Forelimb muscle (tissue), 1 donor: ENCODE measurements around the gene ELAC1. TPM values are rescaled to one million over a fixed set of nuclear protein-coding genes. Genes with fewer than 3 reads are reported as not detected.
A peak's percentile ranks its signal among the peaks of the same experiment; 100 is the strongest.
"Not testable (repeated sequence)": the region's sequence is repeated elsewhere in the genome, so short reads cannot be mapped to it uniquely, and the experiment has no call there.

Source experiments
- DNase-seq: peaks from one replicate; pipeline ENCODE4 v3.0.0-alpha.2; 2013; ENCODE audit warnings: low read depth
- polyA plus RNA-seq: library from polyadenylated mRNA; unstranded; fragments of 120-200 nt; gene quantifications from one replicate; pipeline ENCODE4 v1.2.1, GENCODE V29; 2013; ENCODE audit not compliant: insufficient read length

Gene ELAC1
- polyA plus RNA-seq = 6.4 TPM

- peak; percentile 26 for DNase-seq
Measured at GRCh38 chr18:50967714-50968661, at the start of gene ELAC1. TSS of gene ELAC1 (plus strand) at chr18:50968040. CDS start at chr18:50974405, 6,365 bp downstream.

- DNase-seq = no peak
Measured at GRCh38 chr18:50918153-50918552, 49.7 kb upstream of the ELAC1 start.

GRCh38 chr18:50924372-50924771 lies 43.5 kb upstream of the ELAC1 start:
- DNase-seq = no peak

GRCh38 chr18:50926521-50926920 lies 41.3 kb upstream of the ELAC1 start:
- DNase-seq = no peak

- DNase-seq = no peak
Measured at GRCh38 chr18:50928551-50928950, 39.3 kb upstream of the ELAC1 start.

- DNase-seq = no peak
Measured at GRCh38 chr18:50933684-50934083, 34.2 kb upstream of the ELAC1 start.

- no peak for DNase-seq
Measured at GRCh38 chr18:50934545-50935211, 33.2 kb upstream of the ELAC1 start.

- no peak for DNase-seq
Measured at GRCh38 chr18:50935493-50936191, 32.2 kb upstream of the ELAC1 start.

GRCh38 chr18:50937183-50937582 lies 30.7 kb upstream of the ELAC1 start:
- no peak for DNase-seq

- no peak for DNase-seq
Measured at GRCh38 chr18:50938912-50939311, 28.9 kb upstream of the ELAC1 start.

GRCh38 chr18:50944245-50944932 lies 23.5 kb upstream of the ELAC1 start:
- DNase-seq = no peak

GRCh38 chr18:50945918-50946317 lies 21.9 kb upstream of the ELAC1 start:
- not testable (repeated sequence) for DNase-seq

- DNase-seq = no peak
Measured at GRCh38 chr18:50947899-50948298, 19.9 kb upstream of the ELAC1 start.

- no peak for DNase-seq
Measured at GRCh38 chr18:50949185-50949584, 18.7 kb upstream of the ELAC1 start.

- DNase-seq = no peak
Measured at GRCh38 chr18:50950626-50951025, 17.2 kb upstream of the ELAC1 start.

GRCh38 chr18:50953822-50954221 lies 14.0 kb upstream of the ELAC1 start:
- DNase-seq = no peak

- no peak for DNase-seq
Measured at GRCh38 chr18:50955253-50955652, 12.6 kb upstream of the ELAC1 start.

GRCh38 chr18:50956116-50956515 lies 11.7 kb upstream of the ELAC1 start:
- no peak for DNase-seq

- DNase-seq = no peak
Measured at GRCh38 chr18:50961974-50962373, 5.9 kb upstream of the ELAC1 start.

GRCh38 chr18:50969448-50969847 lies 1.6 kb downstream of the ELAC1 start:
- no peak for DNase-seq

GRCh38 chr18:50970006-50970405 lies 2.2 kb downstream of the ELAC1 start:
- DNase-seq = no peak

- not testable (repeated sequence) for DNase-seq
Measured at GRCh38 chr18:50972404-50972803, 4.6 kb downstream of the ELAC1 start.
